ENCODE data around the gene EFCC1.

Gene EFCC1

GRCh38 chr3:129001101-129001805 lies at the start of gene EFCC1:
EFCC1 (plus strand) TSS chr3:129001304; CDS start chr3:129001629, 325 bp downstream.
- no peak for DNase-seq

- DNase-seq: no peak
Measured at GRCh38 chr3:128956440-128956839, 44.7 kb upstream of the EFCC1 start.

GRCh38 chr3:128965280-128965679 lies 35.8 kb upstream of the EFCC1 start:
- DNase-seq: no peak

GRCh38 chr3:128965818-128966217 lies 35.3 kb upstream of the EFCC1 start:
- DNase-seq: no peak

GRCh38 chr3:128967748-128968355 lies 33.3 kb upstream of the EFCC1 start:
- no peak for DNase-seq

GRCh38 chr3:128969993-128970739 lies 30.9 kb upstream of the EFCC1 start:
- DNase-seq: peak; percentile 53

GRCh38 chr3:128970740-128971047 lies 30.4 kb upstream of the EFCC1 start:
- DNase-seq: no peak

GRCh38 chr3:128971421-128972100 lies 29.5 kb upstream of the EFCC1 start:
- DNase-seq: no peak

- DNase-seq: no peak
Measured at GRCh38 chr3:128973988-128974564, 27.0 kb upstream of the EFCC1 start.

- DNase-seq: no peak
Measured at GRCh38 chr3:128975276-128975675, 25.8 kb upstream of the EFCC1 start.

- DNase-seq: no peak
Measured at GRCh38 chr3:128983293-128984069, 17.6 kb upstream of the EFCC1 start.

GRCh38 chr3:128984596-128984995 lies 16.5 kb upstream of the EFCC1 start:
- no peak for DNase-seq

- DNase-seq: no peak
Measured at GRCh38 chr3:128987302-128988100, 13.6 kb upstream of the EFCC1 start.

- DNase-seq: no peak
Measured at GRCh38 chr3:128988286-128988685, 12.8 kb upstream of the EFCC1 start.

- DNase-seq: no peak
Measured at GRCh38 chr3:128991355-128991895, 9.7 kb upstream of the EFCC1 start.

GRCh38 chr3:128992926-128993460 lies 8.1 kb upstream of the EFCC1 start:
- no peak for DNase-seq

GRCh38 chr3:128993461-128994172 lies 7.5 kb upstream of the EFCC1 start, which contains the start of gene CFAP92:
CFAP92 (minus strand) TSS chr3:128994076; CDS start chr3:128993304, 772 bp downstream.
- peak; percentile 92 for DNase-seq

- no peak for DNase-seq
Measured at GRCh38 chr3:128994173-128994512, 7.0 kb upstream of the EFCC1 start.

GRCh38 chr3:128994581-128995546 lies 6.2 kb upstream of the EFCC1 start:
- no peak for DNase-seq

Measured in CD4-positive, alpha-beta T cell treated with Interleukin-4 for 4 hours (primary cell).